HepG2 (cell line): Measurements from ENCODE around the gene MRPL58. TPM values are rescaled to one million over a fixed set of nuclear protein-coding genes. Genes with fewer than 3 reads are reported as not detected.

Source experiments
- HIVEP1 ChIP-seq: sonication (generic); formaldehyde crosslinking; IDR thresholded peaks from 2 replicates; pipeline ENCODE4 v1.4.0; 2020; ENCODE audit warnings: mild to moderate bottlenecking, missing genetic modification reagents
- PAWR ChIP-seq: sonication (generic); formaldehyde crosslinking; IDR thresholded peaks from 2 replicates; pipeline ENCODE4 v1.4.0; 2020; ENCODE audit warnings: missing genetic modification reagents, mild to moderate bottlenecking, borderline replicate concordance
- PHF8 ChIP-seq: sonication (generic); formaldehyde crosslinking; IDR thresholded peaks from 2 replicates; pipeline ENCODE4 v1.5.0; 2020; ENCODE audit warnings: missing genetic modification reagents
- RXRB ChIP-seq: IDR thresholded peaks from 2 replicates; pipeline ENCODE4 v1.6.1; 2016; ENCODE audit warnings: borderline replicate concordance, missing genetic modification reagents, missing compliant biosample characterization
- ZNF329 ChIP-seq: sonication (generic); formaldehyde crosslinking; IDR thresholded peaks from 2 replicates; pipeline ENCODE4 v1.9.0; 2021; ENCODE audit warnings: low read depth, mild to moderate bottlenecking, missing genetic modification reagents
- ZNF430 ChIP-seq: sonication (generic); formaldehyde crosslinking; IDR thresholded peaks from 2 replicates; pipeline ENCODE4 v1.9.0; 2021; ENCODE audit warnings: mild to moderate bottlenecking, missing genetic modification reagents
- ZNF788 ChIP-seq: sonication (generic); formaldehyde crosslinking; IDR thresholded peaks from 2 replicates; pipeline ENCODE4 v1.5.0; 2020; ENCODE audit warnings: mild to moderate bottlenecking, missing genetic modification reagents, borderline replicate concordance
- ZSCAN29 ChIP-seq: sonication (generic); formaldehyde crosslinking; conservative IDR thresholded peaks from 2 replicates; pipeline ENCODE4 v1.4.0; 2020; ENCODE audit warnings: mild to moderate bottlenecking, missing genetic modification reagents
- polyA plus RNA-seq, 8 experiments: library from polyadenylated mRNA; depleted of rRNA in 3 of 8; stranded (reverse) in 7 of 8; unstranded in 1 of 8; fragments of >200 nt; fragmentation: Illumina TruSeq in 4 of 8; extraction: Trizol in 4 of 8; gene quantifications; 2 replicates each; pipeline versions ENCODE4 v1.2.1 to v1.2.3, GENCODE V29; 2011 to 2016; ENCODE audit warnings: low read depth in 4 of 8, missing spikeins in 1 of 8, mixed read lengths in 1 of 8; ENCODE audit not compliant: insufficient read depth in 1 of 8
- total RNA-seq, 5 experiments: library from RNA; depleted of rRNA; stranded (reverse); fragments of >200 nt; fragmentation: Illumina TruSeq; extraction: Trizol; gene quantifications; 2 replicates each; pipeline ENCODE4 v1.2.3, GENCODE V29; 2016; ENCODE audit warnings: low read depth in 1 of 5
- TF ChIP-seq, protein P1 (sequence below): sonication (generic); formaldehyde crosslinking; IDR thresholded peaks from 2 replicates; pipeline ENCODE4 v1.5.1; 2020; ENCODE audit warnings: mild to moderate bottlenecking, missing genetic modification reagents, moderate library complexity
- TF ChIP-seq, protein P2 (sequence below): sonication (generic); formaldehyde crosslinking; conservative IDR thresholded peaks from 2 replicates; pipeline ENCODE4 v1.4.0; 2020; ENCODE audit warnings: missing genetic modification reagents
- TF ChIP-seq, protein P3 (sequence below): sonication (generic); IDR thresholded peaks from 2 replicates; pipeline ENCODE4 v1.6.1; 2016; ENCODE audit warnings: low read depth, borderline replicate concordance
- TF ChIP-seq, protein P4 (sequence below): sonication (generic); formaldehyde crosslinking; IDR thresholded peaks from 2 replicates; pipeline ENCODE4 v1.4.0; 2020; ENCODE audit warnings: mild to moderate bottlenecking, missing genetic modification reagents, borderline replicate concordance
- TF ChIP-seq, protein P5 (sequence below): sonication (generic); formaldehyde crosslinking; IDR thresholded peaks from 2 replicates; pipeline ENCODE4 v1.4.0; 2020; ENCODE audit warnings: missing genetic modification reagents

Gene MRPL58
- total and polyA plus RNA-seq, 2 of the 13 experiments (the other 11 are each of a cell fraction or from before 2014, with no cell fraction given): 44.9 to 68.9 TPM

DNA sequence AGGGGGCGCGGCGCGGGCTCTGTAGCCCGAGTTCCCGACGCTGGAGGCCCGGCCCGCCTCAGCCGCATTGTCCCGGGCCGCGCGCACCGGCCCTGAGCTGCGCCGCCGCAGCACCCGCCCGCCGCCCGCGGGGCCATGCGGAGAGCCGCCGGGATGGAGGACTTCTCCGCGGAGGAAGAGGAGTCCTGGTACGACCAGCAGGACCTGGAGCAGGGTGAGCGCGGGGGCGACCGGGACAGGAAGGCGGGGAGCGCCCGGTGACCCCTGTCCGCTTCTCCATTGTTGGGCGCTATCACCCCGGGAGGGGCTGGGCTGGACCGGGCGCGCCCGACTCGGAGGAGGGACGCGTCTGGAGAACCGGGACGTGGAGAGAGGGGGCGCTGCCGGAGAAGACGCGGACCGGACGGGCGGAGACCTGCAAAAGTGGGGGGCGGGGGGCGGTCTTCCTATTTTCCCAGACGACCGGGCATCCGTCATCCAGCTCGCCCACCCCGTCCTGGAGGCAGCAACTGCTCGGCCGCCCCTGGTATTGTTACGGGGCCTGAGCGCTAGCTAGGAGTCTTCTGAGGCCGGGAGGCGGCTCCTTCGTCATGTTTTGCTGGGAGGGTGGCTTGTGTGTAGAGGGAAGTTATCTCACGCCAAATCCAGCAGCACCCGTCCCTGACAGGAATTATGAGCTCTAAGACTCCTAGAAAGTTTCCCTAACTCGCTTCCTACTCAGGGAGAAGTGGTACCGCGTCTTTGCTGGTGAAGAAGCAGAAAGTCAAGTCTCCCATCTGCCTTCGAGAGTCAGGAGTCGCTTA is 24.4 kb upstream of the MRPL58 start (continued):
- TF ChIP-seq RXRB: 0 out of 2 replicates have a peak, but pooled peaks have one; percentile 17
- no peak for TF ChIP-seq PAWR (CRISPR knock-in tag)
- peak; percentile 33; the same call in 1 of the 2 replicates for TF ChIP-seq PHF8 (CRISPR knock-in tag)
- TF ChIP-seq, protein P1, sequence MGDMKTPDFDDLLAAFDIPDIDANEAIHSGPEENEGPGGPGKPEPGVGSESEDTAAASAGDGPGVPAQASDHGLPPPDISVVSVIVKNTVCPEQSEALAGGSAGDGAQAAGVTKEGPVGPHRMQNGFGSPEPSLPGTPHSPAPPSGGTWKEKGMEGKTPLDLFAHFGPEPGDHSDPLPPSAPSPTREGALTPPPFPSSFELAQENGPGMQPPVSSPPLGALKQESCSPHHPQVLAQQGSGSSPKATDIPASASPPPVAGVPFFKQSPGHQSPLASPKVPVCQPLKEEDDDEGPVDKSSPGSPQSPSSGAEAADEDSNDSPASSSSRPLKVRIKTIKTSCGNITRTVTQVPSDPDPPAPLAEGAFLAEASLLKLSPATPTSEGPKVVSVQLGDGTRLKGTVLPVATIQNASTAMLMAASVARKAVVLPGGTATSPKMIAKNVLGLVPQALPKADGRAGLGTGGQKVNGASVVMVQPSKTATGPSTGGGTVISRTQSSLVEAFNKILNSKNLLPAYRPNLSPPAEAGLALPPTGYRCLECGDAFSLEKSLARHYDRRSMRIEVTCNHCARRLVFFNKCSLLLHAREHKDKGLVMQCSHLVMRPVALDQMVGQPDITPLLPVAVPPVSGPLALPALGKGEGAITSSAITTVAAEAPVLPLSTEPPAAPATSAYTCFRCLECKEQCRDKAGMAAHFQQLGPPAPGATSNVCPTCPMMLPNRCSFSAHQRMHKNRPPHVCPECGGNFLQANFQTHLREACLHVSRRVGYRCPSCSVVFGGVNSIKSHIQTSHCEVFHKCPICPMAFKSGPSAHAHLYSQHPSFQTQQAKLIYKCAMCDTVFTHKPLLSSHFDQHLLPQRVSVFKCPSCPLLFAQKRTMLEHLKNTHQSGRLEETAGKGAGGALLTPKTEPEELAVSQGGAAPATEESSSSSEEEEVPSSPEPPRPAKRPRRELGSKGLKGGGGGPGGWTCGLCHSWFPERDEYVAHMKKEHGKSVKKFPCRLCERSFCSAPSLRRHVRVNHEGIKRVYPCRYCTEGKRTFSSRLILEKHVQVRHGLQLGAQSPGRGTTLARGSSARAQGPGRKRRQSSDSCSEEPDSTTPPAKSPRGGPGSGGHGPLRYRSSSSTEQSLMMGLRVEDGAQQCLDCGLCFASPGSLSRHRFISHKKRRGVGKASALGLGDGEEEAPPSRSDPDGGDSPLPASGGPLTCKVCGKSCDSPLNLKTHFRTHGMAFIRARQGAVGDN (CRISPR knock-in tag): peak; percentile 58
- TF ChIP-seq ZNF329 (CRISPR knock-in tag): no peak
- TF ChIP-seq, protein P2, sequence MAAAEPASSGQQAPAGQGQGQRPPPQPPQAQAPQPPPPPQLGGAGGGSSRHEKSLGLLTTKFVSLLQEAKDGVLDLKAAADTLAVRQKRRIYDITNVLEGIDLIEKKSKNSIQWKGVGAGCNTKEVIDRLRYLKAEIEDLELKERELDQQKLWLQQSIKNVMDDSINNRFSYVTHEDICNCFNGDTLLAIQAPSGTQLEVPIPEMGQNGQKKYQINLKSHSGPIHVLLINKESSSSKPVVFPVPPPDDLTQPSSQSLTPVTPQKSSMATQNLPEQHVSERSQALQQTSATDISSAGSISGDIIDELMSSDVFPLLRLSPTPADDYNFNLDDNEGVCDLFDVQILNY (CRISPR knock-in tag): no peak
- TF ChIP-seq, protein P3, sequence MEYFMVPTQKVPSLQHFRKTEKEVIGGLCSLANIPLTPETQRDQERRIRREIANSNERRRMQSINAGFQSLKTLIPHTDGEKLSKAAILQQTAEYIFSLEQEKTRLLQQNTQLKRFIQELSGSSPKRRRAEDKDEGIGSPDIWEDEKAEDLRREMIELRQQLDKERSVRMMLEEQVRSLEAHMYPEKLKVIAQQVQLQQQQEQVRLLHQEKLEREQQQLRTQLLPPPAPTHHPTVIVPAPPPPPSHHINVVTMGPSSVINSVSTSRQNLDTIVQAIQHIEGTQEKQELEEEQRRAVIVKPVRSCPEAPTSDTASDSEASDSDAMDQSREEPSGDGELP: no peak
- TF ChIP-seq, protein P4, sequence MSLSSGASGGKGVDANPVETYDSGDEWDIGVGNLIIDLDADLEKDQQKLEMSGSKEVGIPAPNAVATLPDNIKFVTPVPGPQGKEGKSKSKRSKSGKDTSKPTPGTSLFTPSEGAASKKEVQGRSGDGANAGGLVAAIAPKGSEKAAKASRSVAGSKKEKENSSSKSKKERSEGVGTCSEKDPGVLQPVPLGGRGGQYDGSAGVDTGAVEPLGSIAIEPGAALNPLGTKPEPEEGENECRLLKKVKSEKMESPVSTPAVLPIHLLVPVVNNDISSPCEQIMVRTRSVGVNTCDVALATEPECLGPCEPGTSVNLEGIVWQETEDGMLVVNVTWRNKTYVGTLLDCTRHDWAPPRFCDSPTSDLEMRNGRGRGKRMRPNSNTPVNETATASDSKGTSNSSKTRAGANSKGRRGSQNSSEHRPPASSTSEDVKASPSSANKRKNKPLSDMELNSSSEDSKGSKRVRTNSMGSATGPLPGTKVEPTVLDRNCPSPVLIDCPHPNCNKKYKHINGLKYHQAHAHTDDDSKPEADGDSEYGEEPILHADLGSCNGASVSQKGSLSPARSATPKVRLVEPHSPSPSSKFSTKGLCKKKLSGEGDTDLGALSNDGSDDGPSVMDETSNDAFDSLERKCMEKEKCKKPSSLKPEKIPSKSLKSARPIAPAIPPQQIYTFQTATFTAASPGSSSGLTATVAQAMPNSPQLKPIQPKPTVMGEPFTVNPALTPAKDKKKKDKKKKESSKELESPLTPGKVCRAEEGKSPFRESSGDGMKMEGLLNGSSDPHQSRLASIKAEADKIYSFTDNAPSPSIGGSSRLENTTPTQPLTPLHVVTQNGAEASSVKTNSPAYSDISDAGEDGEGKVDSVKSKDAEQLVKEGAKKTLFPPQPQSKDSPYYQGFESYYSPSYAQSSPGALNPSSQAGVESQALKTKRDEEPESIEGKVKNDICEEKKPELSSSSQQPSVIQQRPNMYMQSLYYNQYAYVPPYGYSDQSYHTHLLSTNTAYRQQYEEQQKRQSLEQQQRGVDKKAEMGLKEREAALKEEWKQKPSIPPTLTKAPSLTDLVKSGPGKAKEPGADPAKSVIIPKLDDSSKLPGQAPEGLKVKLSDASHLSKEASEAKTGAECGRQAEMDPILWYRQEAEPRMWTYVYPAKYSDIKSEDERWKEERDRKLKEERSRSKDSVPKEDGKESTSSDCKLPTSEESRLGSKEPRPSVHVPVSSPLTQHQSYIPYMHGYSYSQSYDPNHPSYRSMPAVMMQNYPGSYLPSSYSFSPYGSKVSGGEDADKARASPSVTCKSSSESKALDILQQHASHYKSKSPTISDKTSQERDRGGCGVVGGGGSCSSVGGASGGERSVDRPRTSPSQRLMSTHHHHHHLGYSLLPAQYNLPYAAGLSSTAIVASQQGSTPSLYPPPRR (CRISPR knock-in tag): no peak; the same call in 1 of the 2 replicates
- TF ChIP-seq, protein P5, sequence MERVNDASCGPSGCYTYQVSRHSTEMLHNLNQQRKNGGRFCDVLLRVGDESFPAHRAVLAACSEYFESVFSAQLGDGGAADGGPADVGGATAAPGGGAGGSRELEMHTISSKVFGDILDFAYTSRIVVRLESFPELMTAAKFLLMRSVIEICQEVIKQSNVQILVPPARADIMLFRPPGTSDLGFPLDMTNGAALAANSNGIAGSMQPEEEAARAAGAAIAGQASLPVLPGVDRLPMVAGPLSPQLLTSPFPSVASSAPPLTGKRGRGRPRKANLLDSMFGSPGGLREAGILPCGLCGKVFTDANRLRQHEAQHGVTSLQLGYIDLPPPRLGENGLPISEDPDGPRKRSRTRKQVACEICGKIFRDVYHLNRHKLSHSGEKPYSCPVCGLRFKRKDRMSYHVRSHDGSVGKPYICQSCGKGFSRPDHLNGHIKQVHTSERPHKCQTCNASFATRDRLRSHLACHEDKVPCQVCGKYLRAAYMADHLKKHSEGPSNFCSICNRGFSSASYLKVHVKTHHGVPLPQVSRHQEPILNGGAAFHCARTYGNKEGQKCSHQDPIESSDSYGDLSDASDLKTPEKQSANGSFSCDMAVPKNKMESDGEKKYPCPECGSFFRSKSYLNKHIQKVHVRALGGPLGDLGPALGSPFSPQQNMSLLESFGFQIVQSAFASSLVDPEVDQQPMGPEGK: peak; percentile 79
- no peak; the same call in 1 of the 2 replicates for TF ChIP-seq ZNF430 (CRISPR knock-in tag)
- TF ChIP-seq ZNF788 (CRISPR knock-in tag): no peak; the same call in 1 of the 2 replicates
- TF ChIP-seq ZSCAN29 (CRISPR knock-in tag): 0 out of 2 replicates have a peak, but pooled peaks have one; percentile 34
- TF ChIP-seq HIVEP1 (CRISPR knock-in tag): no peak
